ENCODE measurements around the gene SCFD2. TPM values are rescaled to one million over a fixed set of nuclear protein-coding genes. Genes with fewer than 3 reads are reported as not detected.
A peak's percentile ranks its signal among the peaks of the same experiment; 100 is the strongest.
"Not testable (repeated sequence)": the region's sequence is repeated elsewhere in the genome, so short reads cannot be mapped to it uniquely, and the experiment has no call there.

Gene SCFD2
- polyA plus RNA-seq, 3 donors from 2014 or later: 13.0 to 22.8 (median 21.4) TPM

DNA sequence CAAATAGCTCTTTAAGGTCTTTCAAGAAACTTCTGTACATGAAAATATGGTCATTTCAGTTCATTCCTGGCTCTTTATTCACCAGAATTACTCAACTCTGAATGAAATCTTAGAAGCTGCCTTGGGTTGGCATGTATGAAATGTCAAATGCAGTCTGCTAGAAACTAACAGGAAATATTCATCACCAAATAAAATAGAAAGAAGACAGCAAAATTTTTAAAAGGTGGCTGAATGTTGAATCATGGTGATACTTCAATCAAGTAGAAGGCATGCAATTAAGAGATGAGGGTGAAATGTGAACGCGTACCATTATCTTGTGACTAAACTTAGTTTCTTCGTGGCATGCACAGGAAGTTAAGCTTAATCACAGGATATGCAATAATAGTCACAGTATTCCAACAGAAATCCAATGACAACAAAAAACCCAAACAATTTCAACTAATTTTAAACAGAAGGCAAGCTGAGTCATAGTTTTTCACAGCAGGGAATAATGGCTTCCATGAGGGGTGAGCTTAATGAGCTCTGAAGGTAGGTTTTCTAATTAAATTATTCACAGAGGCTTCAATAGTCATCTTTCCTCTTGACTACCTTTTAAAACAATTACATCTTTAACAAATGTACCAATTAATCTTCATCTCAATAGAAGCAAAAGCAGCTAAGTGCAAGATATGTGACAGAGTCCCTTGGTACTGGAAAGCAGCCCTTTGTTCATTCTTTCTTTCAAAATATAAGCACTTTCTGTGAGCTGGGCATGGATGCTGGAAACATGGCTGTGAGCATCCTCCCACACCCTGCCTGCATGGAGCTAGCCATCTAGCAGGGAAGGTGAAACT lies 44.5 kb downstream of the SCFD2 start:
- H3K36me3 Mint-ChIP-seq: peaks cover 0 to 3% (median 0%) of the 10 kb centered on the region in 3 donors
- no peaks in the 10 kb centered on the region for H3K9me3 Mint-ChIP-seq
- H3K4me3 Mint-ChIP-seq: no peak overlapping the region
- peaks cover 0 to 2% (median 0%) of the 10 kb centered on the region in 3 donors for H3K27me3 Mint-ChIP-seq (ENCODE audit: low read depth in 3 of 3)
- H3K27ac Mint-ChIP-seq: peak overlapping the region in 2 of 6 donors; percentile 6 to 10
- peaks cover 15 to 25% of the 10 kb centered on the region in 2 donors for H3K4me1 Mint-ChIP-seq
- no peak for DNase-seq

DNA sequence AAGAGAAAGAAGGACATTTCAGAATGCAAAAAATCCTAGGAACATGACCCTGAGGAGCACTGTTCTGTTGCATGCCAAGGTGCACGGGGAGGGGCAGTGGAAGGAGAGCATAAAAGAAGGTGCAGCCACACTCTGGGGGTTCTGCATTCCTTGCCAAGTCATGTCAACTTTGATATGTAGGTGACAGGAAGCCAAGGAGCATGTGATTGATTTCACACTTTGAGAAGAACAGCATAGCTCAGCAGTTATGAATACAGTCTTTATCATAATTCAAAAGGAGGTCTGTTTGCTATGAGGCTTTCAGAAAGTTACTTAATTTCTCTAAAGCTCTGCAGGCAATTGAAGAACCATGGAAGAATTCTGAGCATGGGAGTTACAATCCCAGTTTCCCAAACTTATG lies 50.6 kb downstream of the SCFD2 start:
- peak overlapping the region in 2 of 5 donors; percentile 4 to 12 for H3K4me3 Mint-ChIP-seq
- peaks cover 21 to 22% of the 10 kb centered on the region in 2 donors for H3K4me1 Mint-ChIP-seq
- no peak for DNase-seq
- peak overlapping the region in 2 of 6 donors; percentile 18 to 20 for H3K27ac Mint-ChIP-seq
- H3K9me3 Mint-ChIP-seq: no peaks in the 10 kb centered on the region
- no peaks in the 10 kb centered on the region for H3K27me3 Mint-ChIP-seq (ENCODE audit: low read depth in 3 of 3)
- H3K36me3 Mint-ChIP-seq: peaks cover 0 to 9% (median 0%) of the 10 kb centered on the region in 3 donors

GRCh38 chr4:53314252-53314651 lies 51.6 kb downstream of the SCFD2 start:
- Mint-ChIP-seq H3K9me3 (no peaks in the 10 kb centered on the region), H3K4me3 (no peak overlapping the region), H3K27me3 (ENCODE audit: low read depth in 3 of 3) (no peaks in the 10 kb centered on the region), H3K36me3 (peaks cover 0 to 9% (median 0%) of the 10 kb centered on the region in 3 donors), H3K4me1 (peaks cover 21 to 24% of the 10 kb centered on the region in 2 donors), H3K27ac (peak overlapping the region in 1 of 6 donors; percentile 19)
- DNase-seq: no peak

- Mint-ChIP-seq H3K27ac (no peak overlapping the region), H3K27me3 (ENCODE audit: low read depth in 3 of 3) (no peaks in the 10 kb centered on the region), H3K4me3 (no peak overlapping the region), H3K9me3 (no peaks in the 10 kb centered on the region), H3K36me3 (peaks cover 0 to 9% (median 1%) of the 10 kb centered on the region in 3 donors), H3K4me1 (peaks cover 21 to 24% of the 10 kb centered on the region in 2 donors)
- no peak for DNase-seq
Measured at GRCh38 chr4:53313510-53313909, 52.4 kb downstream of the SCFD2 start.

DNA sequence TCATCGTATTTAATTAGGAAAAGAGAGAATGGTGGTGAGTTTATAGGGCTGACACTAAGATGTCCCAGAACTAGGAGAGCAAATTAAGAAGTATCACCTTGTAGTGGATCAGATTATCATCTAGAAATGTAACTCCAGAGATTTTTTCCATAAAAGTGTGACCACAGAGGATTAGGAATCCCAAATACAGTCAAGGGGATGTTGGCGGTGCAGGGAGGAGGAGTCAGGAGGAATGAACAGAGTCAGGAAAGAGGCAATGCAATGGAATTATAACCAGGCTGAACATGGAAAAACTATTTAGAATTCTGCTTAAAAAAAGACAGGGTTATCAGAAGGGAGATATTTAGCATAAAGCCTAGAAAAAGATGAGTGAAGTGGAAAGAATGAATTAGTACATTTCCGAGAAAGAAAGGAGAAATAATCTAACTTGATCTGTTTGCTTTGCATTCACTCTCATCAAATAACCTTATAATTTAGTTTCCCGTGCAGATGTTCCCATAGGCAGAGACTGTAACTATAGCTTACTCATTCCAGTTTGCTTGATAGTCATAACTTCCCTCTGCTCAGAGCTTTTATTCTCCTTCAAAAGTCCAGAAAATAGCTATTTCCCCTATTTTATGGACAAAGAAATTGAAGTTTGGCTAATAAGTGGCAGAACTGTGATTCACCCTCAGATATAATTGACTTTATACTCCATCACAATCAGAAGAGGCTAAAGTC lies 56.4 kb downstream of the SCFD2 start:
- Mint-ChIP-seq H3K27me3 (ENCODE audit: low read depth in 3 of 3) (peaks cover 0 to under 1% (median 0%) of the 10 kb centered on the region in 3 donors), H3K4me3 (no peak overlapping the region), H3K4me1 (peaks cover 0 to 6% of the 10 kb centered on the region in 2 donors), H3K36me3 (peaks cover 20 to 35% (median 31%) of the 10 kb centered on the region in 3 donors), H3K9me3 (peaks cover 0 to 2% (median under 1%) of the 10 kb centered on the region in 6 donors), H3K27ac (no peak overlapping the region)
- no peak for DNase-seq

- Mint-ChIP-seq H3K4me3 (no peak overlapping the region), H3K9me3 (peaks cover 1 to 10% (median 5%) of the 10 kb centered on the region in 6 donors), H3K27me3 (ENCODE audit: low read depth in 3 of 3) (peaks cover 0 to 2% (median 0%) of the 10 kb centered on the region in 3 donors), H3K27ac (no peak overlapping the region), H3K4me1 (peaks cover 0 to 8% of the 10 kb centered on the region in 2 donors), H3K36me3 (peaks cover 24 to 42% (median 38%) of the 10 kb centered on the region in 3 donors)
- DNase-seq: no peak
Measured at GRCh38 chr4:53307819-53308780, 57.8 kb downstream of the SCFD2 start.

DNA sequence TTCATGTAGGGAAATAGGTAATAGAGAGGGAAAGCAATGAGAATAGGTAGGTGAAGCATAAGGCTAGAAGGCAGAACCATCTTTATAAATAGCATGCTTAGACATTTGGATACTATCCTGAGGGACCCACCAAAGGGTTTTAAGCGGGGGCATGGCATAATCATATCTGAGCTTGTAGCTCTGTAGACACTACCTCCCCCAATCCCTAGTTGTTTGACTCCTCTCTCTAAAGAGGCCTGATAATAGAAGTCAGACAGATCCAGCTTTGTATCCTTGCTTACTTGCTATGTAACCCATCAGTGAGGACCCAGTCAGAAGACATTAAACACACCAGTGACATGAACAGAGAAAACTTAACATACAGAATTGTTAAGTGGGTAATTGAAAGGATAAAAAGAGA lies 58.7 kb downstream of the SCFD2 start:
- no peak for DNase-seq
- Mint-ChIP-seq H3K4me1 (peaks cover 0 to 8% of the 10 kb centered on the region in 2 donors), H3K9me3 (peaks cover 1 to 15% (median 7%) of the 10 kb centered on the region in 6 donors), H3K27me3 (ENCODE audit: low read depth in 3 of 3) (peaks cover 0 to 2% (median 0%) of the 10 kb centered on the region in 3 donors), H3K27ac (no peak overlapping the region), H3K36me3 (peaks cover 24 to 43% (median 39%) of the 10 kb centered on the region in 3 donors), H3K4me3 (no peak overlapping the region)

DNA sequence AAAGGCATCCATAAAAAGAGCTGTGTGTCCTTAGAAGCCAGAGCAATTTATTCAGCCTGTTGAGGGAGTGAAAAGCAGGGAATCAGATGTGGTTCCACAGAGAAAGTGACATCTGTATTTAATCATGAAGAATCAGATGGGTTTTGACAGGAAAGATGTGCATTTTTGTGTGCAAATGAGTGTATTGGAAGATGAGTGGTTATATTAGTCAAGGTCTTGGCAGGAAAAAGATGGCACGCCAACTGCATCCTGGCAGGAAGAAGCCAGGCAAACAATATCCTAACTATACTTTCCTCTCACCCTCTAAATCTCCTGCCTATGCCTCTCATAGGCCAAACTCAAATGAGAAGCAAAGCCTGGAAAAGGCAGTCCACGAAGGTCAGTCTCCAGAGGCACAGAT lies 59.1 kb downstream of the SCFD2 start:
- Mint-ChIP-seq H3K4me1 (peaks cover 0 to 6% of the 10 kb centered on the region in 2 donors), H3K27ac (no peak overlapping the region), H3K4me3 (no peak overlapping the region), H3K9me3 (peaks cover 1 to 15% (median 7%) of the 10 kb centered on the region in 6 donors), H3K36me3 (peaks cover 24 to 39% (median 39%) of the 10 kb centered on the region in 3 donors), H3K27me3 (ENCODE audit: low read depth in 3 of 3) (peaks cover 0 to 2% (median 0%) of the 10 kb centered on the region in 3 donors)
- DNase-seq: no peak

- not testable (repeated sequence) for H3K4me1 Mint-ChIP-seq; H3K4me3 Mint-ChIP-seq; DNase-seq; H3K27me3 Mint-ChIP-seq (ENCODE audit: low read depth in 3 of 3); H3K27ac Mint-ChIP-seq
- Mint-ChIP-seq H3K9me3 (peaks cover 44 to 80% (median 62%) of the 10 kb centered on the region in 6 donors), H3K36me3 (peaks cover 12 to 32% (median 27%) of the 10 kb centered on the region in 3 donors)
Measured at GRCh38 chr4:53292209-53292608, 73.7 kb downstream of the SCFD2 start.

DNA sequence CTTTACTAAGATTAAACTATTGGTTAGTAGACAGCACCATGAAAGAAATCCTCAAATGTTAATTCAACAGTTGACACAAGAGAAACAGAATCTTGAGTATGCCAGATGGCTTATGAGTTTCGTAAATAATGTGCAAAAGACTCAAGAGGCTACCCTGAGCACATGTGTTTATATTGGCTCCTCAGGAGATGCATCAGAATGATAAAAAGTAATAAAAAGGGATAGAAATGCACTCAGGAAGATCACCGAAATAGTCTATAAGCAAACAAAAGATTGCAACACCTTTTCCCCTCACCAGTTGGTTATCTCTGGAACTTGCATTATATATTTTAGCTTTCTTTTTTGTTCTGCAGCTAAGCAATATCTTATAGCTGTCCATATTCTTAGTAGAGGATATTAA lies 84.4 kb downstream of the SCFD2 start:
- DNase-seq: no peak
- peaks cover 5 to 12% (median 6%) of the 10 kb centered on the region in 3 donors for H3K36me3 Mint-ChIP-seq
- peaks cover 0 to 1% (median 0%) of the 10 kb centered on the region in 3 donors for H3K27me3 Mint-ChIP-seq (ENCODE audit: low read depth in 3 of 3)
- no peak overlapping the region for H3K27ac Mint-ChIP-seq
- H3K4me3 Mint-ChIP-seq: no peak overlapping the region
- H3K4me1 Mint-ChIP-seq: no peaks in the 10 kb centered on the region
- H3K9me3 Mint-ChIP-seq: peaks cover 0 to 1% (median 0%) of the 10 kb centered on the region in 6 donors

DNA sequence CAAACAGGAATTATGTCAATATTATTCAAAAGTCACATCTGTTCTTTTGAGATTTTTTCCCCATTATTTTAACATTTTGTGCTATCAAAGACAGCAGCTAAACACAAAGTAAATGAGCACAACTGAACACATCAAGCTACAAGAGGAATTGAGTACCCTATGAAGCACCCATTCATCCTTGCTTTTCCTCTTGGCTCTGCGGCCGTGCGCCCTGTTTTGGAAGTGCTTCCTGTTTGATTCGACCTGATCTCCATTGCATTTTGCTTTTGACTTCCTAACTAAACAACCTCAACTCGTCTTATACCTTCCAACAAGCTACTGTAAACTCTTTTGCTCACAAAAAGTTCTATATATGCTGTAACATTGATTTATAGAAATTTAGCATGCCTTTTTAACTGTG lies 85.0 kb downstream of the SCFD2 start:
- H3K4me1 Mint-ChIP-seq: no peaks in the 10 kb centered on the region
- H3K27me3 Mint-ChIP-seq (ENCODE audit: low read depth in 3 of 3): peaks cover 0 to 1% (median 0%) of the 10 kb centered on the region in 3 donors
- H3K9me3 Mint-ChIP-seq: peaks cover 0 to 1% (median 0%) of the 10 kb centered on the region in 6 donors
- peaks cover 5 to 12% (median 6%) of the 10 kb centered on the region in 3 donors for H3K36me3 Mint-ChIP-seq
- no peak for DNase-seq
- no peak overlapping the region for H3K4me3 Mint-ChIP-seq
- H3K27ac Mint-ChIP-seq: no peak overlapping the region

DNA sequence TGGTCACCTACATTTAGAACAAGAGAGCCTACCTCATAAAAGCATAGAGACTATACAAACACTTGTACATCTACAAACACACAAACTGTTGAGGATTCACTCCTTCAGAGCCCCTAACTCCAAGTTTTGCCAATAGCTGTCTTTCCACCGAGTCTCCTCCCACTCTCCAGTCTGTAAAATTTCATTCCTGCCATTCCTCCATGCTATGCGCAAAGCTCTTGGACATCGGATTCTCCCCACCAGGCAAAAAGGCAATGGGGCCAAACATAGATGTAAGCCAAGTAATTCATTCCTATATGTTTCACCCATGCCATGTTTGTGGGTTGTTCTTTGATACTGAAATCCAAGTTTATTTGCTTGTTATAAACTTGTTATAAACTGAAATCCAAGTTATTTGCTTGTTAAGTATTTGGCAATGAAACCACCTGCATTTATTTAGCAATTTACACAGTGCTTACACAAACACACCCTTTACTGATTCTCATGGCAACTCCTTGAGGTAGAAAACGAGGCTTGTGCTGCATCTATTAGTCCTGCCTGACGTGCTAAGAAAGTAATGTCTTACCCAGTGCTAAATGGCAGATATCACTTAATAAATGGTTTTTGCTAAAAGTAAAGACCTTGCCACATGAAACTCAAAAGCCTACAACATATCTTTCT lies 91.1 kb downstream of the SCFD2 start:
- H3K27ac Mint-ChIP-seq: no peak overlapping the region
- peaks cover 0 to 1% of the 10 kb centered on the region in 2 donors for H3K4me1 Mint-ChIP-seq
- no peak for DNase-seq
- no peak overlapping the region for H3K4me3 Mint-ChIP-seq
- H3K36me3 Mint-ChIP-seq: peaks cover 9 to 20% (median 18%) of the 10 kb centered on the region in 3 donors
- H3K9me3 Mint-ChIP-seq: no peaks in the 10 kb centered on the region
- H3K27me3 Mint-ChIP-seq (ENCODE audit: low read depth in 3 of 3): no peaks in the 10 kb centered on the region

All from immature natural killer cell (primary cell).